HG02840 (cell line): ENCODE measurements around the gene EID2B.

Experiments used
- ATAC-seq: cut with Tn5 transposase; IDR thresholded peaks from one replicate; pipeline ENCODE4 v1.9.1; 2021; ENCODE audit warnings: mild to moderate bottlenecking, moderate library complexity, moderate number of reproducible peaks; ENCODE audit not compliant: unreplicated experiment, low FRiP score

The EID2B gene

GRCh38 chr19:39501340-39501739, 31.3 kb downstream of the EID2B start:
- ATAC-seq: no peak

GRCh38 chr19:39500543-39500942, 32.1 kb downstream of the EID2B start:
- ATAC-seq: no peak

- ATAC-seq: no peak
These were observed 32.7 kb downstream of the EID2B start for GRCh38 chr19:39499932-39500331.

- ATAC-seq: no peak
These were observed 33.6 kb downstream of the EID2B start, which contains the start of gene DLL3 for GRCh38 chr19:39498798-39499642. DLL3 (plus strand) TSS chr19:39498947; CDS start chr19:39498975, 28 bp downstream.

GRCh38 chr19:39497996-39498797, 34.5 kb downstream of the EID2B start:
- ATAC-seq: no peak

- ATAC-seq: no peak
These were observed 35.0 kb downstream of the EID2B start for GRCh38 chr19:39497701-39497995.

- ATAC-seq: no peak
These were observed 36.6 kb downstream of the EID2B start for GRCh38 chr19:39496063-39496462.

- no peak for ATAC-seq
These were observed 38.0 kb downstream of the EID2B start for GRCh38 chr19:39494661-39495060.

- no peak for ATAC-seq
These were observed 39.9 kb downstream of the EID2B start for GRCh38 chr19:39492788-39493187.

GRCh38 chr19:39492225-39492624, 40.4 kb downstream of the EID2B start:
- ATAC-seq: no peak

- no peak for ATAC-seq
These were observed 42.9 kb downstream of the EID2B start for GRCh38 chr19:39489756-39490155.

GRCh38 chr19:39483141-39483540, 49.5 kb downstream of the EID2B start:
- no peak for ATAC-seq

GRCh38 chr19:39481676-39482075, 51.0 kb downstream of the EID2B start:
- no peak for ATAC-seq

- no peak for ATAC-seq
These were observed 51.5 kb downstream of the EID2B start for GRCh38 chr19:39481229-39481545.
